Measurements from ENCODE around the gene FFAR1.

GRCh38 chr19:35311901-35312665 lies 35.6 kb upstream of the FFAR1 start:
- TF ChIP-seq EZH2 (IDR thresholded peaks at IDR 0.05; ENCODE audit: low read depth) (no peak), CTCF (conservative IDR thresholded peaks at IDR 0.05) (no peak)

All from PC-9 (cell line).